LHCN-M2 (cell line): Measurements from ENCODE around the gene CDH9. TPM values are rescaled to one million over a fixed set of nuclear protein-coding genes. Genes with fewer than 3 reads are reported as not detected.
A peak's percentile ranks its signal among the peaks of the same experiment; 100 is the strongest.

Source experiments
- DNase-seq: peaks from one replicate; pipeline ENCODE4 v3.0.0-alpha.2; 2012; ENCODE audit warnings: low read depth
- polyA plus RNA-seq: library from polyadenylated mRNA; unstranded; fragments of >200 nt; gene quantifications from one replicate; pipeline ENCODE4 v1.2.1, GENCODE V29; 2012; ENCODE audit warnings: missing spikeins
- total RNA-seq: library from RNA; depleted of rRNA; stranded (reverse); fragments of >200 nt; gene quantifications from 2 replicates; pipeline ENCODE4 v1.2.3, GENCODE V29; 2014; rRNA removed

CDH9 gene, protein sequence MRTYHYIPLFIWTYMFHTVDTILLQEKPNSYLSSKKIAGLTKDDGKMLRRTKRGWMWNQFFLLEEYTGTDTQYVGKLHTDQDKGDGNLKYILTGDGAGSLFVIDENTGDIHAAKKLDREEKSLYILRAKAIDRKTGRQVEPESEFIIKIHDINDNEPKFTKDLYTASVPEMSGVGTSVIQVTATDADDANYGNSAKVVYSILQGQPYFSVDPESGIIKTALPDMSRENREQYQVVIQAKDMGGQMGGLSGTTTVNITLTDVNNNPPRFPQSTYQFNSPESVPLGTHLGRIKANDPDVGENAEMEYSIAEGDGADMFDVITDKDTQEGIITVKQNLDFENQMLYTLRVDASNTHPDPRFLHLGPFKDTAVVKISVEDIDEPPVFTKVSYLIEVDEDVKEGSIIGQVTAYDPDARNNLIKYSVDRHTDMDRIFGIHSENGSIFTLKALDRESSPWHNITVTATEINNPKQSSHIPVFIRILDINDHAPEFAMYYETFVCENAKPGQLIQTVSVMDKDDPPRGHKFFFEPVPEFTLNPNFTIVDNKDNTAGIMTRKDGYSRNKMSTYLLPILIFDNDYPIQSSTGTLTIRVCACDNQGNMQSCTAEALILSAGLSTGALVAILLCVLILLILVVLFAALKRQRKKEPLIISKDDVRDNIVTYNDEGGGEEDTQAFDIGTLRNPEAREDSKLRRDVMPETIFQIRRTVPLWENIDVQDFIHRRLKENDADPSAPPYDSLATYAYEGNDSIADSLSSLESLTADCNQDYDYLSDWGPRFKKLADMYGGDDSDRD
- total RNA-seq = not detected in 2 replicates
- not detected for polyA plus RNA-seq

DNA sequence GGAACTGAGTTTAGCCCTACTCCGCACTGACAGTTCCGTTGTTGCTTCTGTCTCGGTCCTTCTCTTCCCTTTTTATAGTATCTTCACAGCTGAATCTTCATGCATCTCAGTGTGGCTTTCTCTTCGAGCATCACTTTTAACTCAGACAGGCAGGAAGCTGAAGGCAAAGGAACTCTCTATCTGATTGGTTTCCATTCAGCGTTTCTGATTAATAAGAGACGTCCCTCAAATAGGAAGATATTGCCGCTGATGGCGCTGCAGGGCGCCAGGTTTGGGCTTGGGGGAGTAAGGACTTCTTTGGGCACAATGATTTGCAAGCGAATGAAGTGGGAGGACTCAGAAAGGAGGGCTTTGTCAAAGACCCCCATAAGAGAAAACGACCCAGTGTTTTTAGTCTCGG, at the start of gene CDH9:
Gene CDH9 (minus strand): TSS at position 111 of the 400 bp plus-strand sequence. CDS start 50,253 bp downstream, outside the sequence.
- no peak for DNase-seq

DNA sequence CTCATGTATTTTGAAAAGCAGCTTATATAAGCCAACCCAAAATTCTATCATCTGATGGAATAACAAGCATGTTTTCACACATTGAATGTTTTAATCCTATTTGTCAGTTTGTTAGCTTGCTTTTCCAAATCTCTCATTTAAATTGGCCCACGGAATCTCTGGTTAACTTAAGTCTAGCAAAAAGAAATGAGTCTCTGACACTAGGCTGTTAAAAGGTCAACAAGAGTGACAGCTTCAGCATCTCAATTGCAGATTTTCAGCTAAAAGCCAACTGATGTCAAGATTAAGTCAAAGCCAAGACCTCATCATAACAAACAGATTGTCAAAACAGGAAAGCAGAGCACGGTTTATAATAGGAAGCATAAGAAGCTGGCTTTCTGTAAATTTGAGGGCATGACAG, 49.4 kb upstream of the CDH9 start:
- DNase-seq = no peak

DNA sequence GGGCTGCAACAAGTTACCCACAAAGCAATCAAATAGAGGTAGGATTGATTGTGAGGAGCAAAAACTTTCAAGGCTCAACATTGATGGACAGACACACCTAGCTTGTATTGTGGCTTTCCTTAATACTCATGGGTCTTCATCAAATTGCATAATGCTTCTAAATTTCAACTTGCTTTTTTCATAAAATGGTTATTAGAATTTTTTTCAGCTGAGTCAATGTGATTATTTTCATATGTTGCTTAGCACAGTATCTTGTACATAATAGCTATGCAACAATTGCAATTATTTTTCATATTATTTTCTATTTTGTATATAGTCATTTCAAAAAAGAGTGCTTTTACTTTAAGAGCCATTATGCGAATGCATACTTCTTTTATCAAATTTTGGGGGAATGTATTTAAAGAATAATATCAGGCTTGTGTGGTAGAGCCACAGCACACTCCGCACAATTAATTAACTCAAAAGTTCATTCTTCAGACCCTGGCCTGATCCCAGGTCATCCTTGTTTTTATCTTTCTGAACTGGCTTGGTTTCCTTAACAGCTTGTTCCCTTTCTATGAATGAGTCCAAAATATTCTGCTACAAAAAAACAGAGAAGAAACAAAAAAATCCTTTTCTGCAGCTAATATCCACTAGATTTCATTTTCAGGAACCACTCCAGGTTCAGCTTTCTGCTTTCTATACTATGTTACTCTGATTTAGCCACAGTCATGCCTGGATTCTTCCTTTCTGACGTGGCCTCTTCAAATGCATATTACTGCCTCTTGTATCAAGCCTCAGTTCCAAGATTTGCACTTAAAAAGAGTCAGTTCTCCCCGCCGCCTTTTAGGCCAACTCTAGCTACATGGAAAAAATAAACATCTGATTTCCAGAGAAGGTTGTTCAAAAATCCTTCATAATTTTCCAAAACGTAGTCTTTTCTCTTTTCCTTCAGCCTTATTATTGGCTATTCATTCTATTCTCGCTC, 45.3 kb upstream of the CDH9 start:
- peak; percentile 5 for DNase-seq

DNA sequence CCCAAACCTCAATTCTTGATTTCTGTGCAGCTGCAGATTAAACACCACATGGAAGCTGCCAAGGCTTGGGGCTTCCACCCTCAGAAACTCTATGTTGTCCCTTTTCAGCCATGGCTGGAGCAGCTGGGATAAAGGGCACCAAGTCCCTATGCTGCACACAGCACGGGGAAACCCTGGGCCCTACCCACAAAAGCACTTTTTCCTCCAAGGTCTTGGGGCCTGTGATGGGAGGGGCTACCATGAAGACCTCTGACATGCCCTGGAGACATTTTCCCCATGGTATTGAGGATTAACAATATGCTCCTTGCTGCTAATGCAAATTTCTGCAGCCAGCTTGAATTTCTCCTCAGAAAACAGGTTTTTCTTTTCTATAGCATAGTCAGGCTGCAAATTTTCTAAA, 41.8 kb upstream of the CDH9 start:
- no peak for DNase-seq

DNA sequence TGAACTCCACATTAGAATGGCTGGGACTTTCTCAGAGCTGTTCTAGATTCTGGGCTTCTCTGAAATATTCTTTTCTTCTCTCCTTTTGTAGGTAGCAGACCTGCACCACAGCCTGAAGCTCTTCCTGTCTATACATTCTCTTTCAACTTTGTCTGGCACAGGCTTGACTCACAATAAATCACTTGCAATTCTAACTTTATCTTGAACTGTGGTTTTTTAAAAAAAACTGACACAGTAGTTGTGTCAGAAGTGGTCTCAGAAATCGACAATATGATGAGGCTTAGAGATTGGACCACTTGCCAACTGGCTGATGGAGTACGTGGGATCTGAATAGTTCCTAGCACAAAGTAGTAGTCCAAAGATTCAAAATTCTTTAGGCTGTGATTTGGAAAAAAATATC, 24.1 kb upstream of the CDH9 start:
- DNase-seq = no peak

DNA sequence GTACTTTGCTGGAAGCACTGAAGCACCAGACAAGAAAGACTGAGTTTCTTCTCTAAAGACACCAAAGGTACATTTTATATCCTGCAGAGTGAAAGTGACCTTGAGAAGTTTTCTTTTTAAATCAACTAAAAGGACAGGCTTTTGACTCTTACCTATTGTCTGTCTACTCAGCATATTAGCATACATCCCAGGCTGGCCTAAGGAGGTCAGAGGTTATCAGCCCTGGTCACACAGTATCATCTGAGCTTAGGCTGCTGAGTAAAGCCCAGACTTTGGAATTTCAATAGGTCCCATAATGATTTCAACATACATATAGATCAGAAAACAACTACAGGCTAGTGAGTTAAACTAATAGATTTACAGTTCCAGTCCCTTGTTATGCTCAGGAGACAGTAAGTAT, 10.1 kb upstream of the CDH9 start:
- no peak for DNase-seq

DNA sequence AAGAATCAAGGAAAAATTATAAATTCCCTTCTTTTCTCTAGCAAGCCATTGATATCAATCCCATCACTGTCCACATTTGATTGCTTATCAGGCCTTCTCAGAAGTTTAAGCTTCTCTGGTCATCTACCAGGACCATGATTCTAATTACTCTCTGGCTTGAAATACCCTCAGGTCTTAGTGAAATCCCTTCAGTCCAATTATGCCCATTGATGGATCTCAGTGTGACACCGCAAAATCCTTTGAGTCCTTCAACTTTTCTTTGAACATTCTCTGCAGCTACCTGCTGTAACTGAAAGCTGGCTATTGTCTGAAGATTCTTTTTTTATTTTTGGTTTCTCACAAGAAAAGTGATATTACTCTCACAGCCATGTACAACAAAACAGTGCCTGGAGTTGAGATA, 3.0 kb upstream of the CDH9 start:
- no peak for DNase-seq

DNA sequence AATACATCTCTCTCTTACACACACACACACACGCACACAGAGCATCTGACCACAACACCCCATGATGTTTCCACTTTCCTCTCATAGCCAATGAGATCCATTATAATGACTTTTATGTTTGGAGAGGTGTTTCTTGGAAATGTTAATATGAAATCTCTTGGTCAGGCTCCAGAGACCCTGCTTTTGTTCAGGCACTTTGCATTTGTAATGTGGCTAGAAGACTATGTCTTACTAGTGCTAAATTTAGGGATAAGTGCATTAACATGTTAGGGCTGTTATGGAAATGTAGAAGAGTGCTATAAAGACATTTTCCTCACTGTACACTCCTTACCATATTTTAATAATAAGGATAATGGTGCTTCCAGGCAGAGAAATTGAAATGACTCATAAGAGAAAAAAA, 3.8 kb downstream of the CDH9 start:
- no peak for DNase-seq

DNA sequence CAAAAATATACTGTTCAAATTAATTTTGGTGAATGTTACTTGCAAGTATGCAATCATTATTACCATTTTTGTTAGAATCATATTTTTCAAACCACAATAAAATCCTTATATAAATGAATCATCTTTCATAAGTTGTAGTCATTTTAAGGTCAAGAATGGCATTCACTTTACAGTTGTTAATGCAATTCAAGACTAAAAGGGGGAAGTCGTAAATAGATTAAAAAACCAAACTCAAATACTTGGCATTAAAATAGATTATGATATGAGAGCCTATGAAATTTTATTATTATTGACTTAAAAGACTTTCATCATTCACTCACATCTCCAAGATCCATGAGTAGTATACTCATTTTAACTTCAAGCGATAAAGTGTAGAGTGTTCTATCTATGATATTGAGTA, 11.6 kb downstream of the CDH9 start:
- peak; percentile 18 for DNase-seq

DNA sequence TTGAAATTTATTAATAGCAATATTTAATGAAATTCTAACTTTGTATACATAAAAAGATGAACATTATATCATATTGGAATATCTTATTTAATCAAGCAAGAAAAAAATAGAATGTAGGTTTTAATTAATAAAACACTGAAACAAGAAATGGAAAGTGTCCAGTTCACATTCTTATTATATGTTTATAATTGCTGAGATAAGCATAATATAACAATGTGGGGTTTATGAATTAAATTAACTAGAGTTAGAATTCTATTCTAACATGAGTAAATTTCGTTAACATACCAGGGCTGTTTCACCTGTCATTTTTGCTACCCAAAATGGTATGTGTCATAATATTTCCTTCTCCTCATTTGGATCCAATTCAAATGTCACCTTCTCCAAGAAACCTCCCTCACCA, 12.3 kb downstream of the CDH9 start:
- no peak for DNase-seq

DNA sequence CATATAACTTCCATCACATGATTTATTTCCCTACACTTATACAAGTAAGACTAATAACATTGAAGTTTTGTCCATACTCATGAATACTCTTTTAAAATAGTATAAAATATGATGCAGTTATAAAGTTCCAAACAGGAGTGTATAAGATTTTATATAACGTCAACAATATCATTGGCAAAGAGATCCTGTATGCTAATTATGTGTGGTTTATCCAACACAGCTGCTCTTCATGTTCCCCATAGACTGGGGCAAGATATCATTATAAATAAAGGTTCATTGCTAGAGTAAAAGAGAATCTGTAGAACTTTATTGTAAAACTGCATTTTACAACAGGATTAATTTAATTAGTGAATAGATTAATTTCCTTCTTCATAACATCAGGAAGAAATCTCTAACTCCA, 16.9 kb downstream of the CDH9 start:
- DNase-seq = no peak

DNA sequence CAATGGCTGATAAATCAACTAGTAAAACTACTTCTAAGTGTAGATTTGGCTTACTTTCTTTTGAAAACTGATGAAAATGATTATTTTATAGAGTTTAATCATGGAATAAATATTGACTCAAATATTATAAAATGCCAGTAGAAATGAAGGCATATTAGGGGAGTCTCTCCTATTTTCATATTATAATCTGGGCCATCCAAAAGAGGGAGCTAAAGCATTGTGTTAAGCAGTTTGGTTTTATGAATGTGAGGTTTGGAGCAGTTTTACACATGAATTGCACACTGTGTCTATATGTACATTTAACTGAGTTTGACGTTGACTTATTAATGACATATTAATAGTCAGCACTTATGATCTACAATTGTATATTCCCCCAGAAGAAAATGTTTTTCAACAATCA, 17.4 kb downstream of the CDH9 start:
- peak; percentile 55 for DNase-seq

DNA sequence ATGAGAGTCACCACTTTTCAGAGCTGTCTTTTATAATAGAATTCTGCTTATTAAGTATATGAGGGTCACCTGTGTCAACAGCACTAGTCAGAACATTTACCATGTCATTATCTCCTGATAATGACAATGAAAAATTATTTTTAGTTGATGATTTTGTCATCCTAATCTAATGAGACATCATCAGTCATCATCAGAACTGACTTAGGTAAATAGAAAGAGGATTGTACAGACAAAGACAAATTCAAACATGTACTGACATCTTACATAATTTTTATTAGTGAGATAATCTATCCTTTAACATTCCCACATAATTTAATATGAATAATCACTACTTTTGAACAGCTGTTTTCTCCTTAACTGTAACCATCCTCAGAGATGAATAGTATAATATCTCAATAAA, 22.6 kb downstream of the CDH9 start:
- no peak for DNase-seq

DNA sequence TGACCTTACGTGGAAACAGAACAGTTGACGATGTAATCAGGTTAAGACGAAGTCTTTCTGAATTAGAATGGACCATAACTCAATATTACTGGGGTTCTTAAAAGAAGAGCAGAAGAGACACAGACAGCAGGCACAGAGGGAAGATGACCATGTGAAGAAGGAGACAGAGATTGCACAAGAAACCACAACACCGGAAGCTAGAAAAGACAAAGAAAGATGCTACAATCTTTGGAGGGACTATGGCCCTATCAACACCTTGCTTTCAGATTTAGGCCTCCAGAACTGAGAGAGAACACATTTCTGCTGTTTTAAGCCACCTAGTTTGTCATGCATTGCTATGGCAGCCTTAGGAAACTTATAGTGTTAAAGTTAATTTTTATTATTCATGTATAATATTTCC, 27.1 kb downstream of the CDH9 start:
- DNase-seq = no peak

DNA sequence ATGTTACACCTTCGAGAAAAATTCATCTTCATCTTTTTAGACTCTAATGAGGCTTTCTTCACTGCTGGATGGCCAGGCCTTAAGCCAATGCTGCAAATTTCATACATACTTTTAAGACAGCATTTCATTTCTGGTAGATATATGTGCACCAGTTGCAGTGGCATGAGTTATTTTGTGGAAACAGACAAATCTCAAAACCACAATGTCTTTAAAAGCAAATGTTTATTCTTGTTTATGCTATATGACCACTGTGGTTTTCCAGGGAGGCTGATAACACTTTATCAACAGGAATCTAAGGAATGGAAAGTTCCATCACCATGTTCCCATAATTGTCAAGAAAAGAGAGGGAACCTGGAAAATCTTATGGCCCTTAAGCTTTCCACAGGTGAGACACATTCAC, 27.7 kb downstream of the CDH9 start:
- DNase-seq = no peak

DNA sequence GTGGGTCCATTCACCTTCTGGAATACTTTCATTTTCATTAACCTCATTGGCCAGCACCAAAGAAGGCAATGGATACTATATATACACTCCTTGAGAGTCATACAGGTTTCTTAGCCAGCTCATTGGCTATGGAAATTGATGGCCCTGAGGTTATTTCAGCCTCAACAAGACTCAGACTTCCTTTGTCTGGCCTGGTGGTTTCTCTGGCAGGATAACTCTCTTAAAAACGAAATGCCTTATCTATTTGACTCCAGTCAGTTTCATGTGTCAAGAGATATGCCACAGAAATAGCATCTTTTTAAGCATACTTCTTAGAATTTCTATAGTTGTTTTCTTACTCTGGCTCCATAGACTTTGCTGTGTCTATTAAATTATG, 28.9 kb downstream of the CDH9 start:
- DNase-seq = no peak

DNA sequence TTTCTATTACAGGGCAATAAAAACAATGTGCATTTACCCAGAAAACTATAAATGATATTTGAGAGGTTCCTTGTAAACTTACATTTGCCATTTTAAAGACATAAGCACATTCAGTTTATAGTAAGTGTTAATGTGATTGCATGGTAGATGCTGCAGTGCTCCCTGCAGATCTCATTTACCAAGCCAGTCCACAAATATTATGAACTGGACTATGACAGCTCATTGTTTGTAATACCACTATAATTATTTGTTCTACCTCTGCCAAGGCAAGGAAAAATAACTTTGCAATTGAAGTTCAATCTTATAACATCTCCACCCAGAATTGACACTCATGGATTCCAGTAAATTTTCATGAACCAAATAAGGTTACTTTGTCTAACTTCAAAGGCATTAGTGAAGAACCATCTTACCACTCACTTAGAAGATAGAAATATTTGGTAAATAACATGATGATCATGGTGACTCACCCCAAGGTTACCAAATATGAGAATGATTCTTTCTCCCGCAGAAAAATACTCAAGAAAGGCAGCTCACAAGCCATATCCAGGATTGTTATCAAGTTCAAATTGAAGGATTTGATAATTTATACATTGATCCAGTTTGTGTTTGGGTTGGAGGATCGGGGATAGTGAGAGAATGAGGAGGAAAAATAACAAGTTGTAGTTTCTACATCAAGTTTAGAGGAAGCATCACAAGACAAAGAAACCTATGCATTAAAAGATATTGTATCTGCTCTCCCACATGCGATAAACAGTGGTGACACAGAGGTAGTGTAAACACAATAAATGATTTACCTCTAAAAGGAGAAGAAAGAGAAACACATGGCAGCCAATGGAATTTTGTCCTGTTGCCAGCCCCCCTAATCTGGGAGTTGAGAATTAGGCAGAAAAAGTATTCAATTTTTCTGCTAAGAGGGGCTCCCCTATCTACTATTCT, 29.5 kb downstream of the CDH9 start:
- peak; percentile 24 for DNase-seq

DNA sequence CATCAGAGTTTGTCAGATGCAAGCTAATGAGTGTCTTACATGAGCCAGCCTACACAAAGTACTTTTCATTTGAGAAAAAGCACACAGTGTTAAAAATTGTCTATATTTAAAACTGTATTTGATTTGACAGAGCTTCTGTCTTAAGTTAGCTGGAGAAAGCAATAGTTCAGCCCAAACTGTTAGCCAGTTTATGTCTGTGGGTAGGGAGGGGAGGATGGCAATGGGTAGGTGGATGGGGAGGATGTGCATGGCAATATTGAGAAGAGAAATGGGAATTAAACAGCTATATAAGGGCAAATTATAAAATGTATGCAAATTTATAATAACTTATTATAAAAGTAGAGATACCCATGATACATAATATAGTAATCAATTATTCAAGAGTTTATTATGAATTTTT, 31.3 kb downstream of the CDH9 start:
- DNase-seq = no peak

DNA sequence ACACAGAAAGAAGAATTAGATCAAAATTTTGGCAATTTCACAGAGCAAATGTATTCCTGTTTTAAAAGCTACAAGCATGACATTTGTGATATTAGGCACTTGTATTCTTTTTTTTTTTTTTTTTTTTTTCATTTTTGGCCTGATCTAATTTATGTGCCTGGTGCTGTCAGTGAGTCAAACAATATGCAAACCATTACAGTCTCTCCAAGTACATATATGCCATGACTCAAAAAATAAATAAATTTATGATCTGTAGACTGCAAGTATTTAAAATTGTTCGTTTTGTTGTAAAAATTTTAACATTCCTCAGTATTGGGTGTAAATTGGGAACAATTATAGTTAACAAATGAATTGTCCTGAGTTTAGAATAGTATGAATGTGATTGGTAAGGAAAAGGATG, 51.4 kb downstream of the CDH9 start:
- DNase-seq = no peak

DNA sequence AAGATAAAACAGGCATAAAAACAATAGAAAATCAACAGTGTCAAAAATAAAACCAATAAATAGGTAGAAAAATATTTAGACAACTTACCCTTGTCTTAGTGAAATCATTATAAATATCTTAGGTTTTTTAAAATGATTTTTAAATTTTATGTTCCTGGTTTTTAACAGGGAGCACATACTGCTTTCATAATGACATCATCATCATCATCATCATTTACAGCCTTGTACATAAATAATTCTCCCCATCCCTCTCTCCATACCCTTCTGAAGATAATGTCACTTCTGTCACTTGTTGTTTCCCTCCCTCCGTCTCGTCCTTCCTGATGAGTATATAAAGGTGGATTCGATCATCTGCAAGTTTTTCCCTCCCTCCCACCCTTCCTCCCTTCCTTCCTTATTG, 56.6 kb downstream of the CDH9 start:
- DNase-seq = no peak

DNA sequence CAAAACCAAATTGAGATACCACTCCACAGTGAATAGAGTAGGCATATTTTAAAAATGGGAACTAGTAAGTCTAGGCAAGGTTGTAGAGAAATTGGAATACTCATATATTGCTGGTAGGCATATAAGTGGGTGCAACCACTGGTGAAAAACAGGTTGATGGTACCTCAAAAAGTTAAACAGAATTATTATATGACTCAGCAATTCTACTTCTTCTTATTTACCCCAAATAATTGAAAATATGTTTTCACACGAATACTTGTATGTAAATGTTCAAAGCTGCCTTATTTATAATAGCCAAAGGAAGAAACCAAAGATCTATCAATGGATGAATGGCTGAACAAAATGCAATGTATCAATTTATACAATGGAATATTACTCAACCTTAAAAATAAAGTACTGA, 79.1 kb downstream of the CDH9 start:
- DNase-seq = no peak
